ENCODE results near the gene EPS8L3. TPM values are rescaled to one million over a fixed set of nuclear protein-coding genes. Genes with fewer than 3 reads are reported as not detected.

The EPS8L3 gene
- 343 TPM for polyA plus RNA-seq
- long read RNA-seq, donor 1, partial matches to known transcripts: 30 of 40 reads
- long read RNA-seq, donor 1, other reads (novel, unspliced or antisense): 0 of 40 reads
- long read RNA-seq, donor 2, transcript EPS8L3-210 (3 exons, 449 nt): major isoform, 11 of 121 reads
- long read RNA-seq, donor 2, transcript EPS8L3-203 (19 exons, 2,325 nt): minor isoform, 5 of 121 reads
- long read RNA-seq, donor 2, transcript EPS8L3-202 (19 exons, 1,971 nt): minor isoform, 6 of 121 reads
- long read RNA-seq, donor 2, partial matches to known transcripts: 95 of 121 reads
- long read RNA-seq, donor 2, other reads (novel, unspliced or antisense): 0 of 121 reads
- long read RNA-seq, donor 3: 0 reads
- long read RNA-seq, donor 4, partial matches to known transcripts: 6 of 11 reads
- long read RNA-seq, donor 4, other reads (novel, unspliced or antisense): 0 of 11 reads
- long read RNA-seq, donor 5, partial matches to known transcripts: 20 of 28 reads
- long read RNA-seq, donor 5, other reads (novel, unspliced or antisense): 0 of 28 reads
- long read RNA-seq, donor 6, transcript EPS8L3-210 (3 exons, 449 nt): minor isoform, 5 of 49 reads
- long read RNA-seq, donor 6, transcript EPS8L3-202 (19 exons, 1,971 nt): major isoform, 8 of 49 reads
- long read RNA-seq, donor 6, partial matches to known transcripts: 30 of 49 reads
- long read RNA-seq, donor 6, other reads (novel, unspliced or antisense): 0 of 49 reads
- long read RNA-seq, donor 7, partial matches to known transcripts: 5 of 16 reads
- long read RNA-seq, donor 7, other reads (novel, unspliced or antisense): 0 of 16 reads
- long read RNA-seq, donor 8, transcript EPS8L3-202 (19 exons, 1,971 nt): minor isoform, 8 of 51 reads
- long read RNA-seq, donor 8, transcript EPS8L3-210 (3 exons, 449 nt): major isoform, 11 of 51 reads
- long read RNA-seq, donor 8, partial matches to known transcripts: 27 of 51 reads
- long read RNA-seq, donor 8, other reads (novel, unspliced or antisense): 0 of 51 reads
- long read RNA-seq, donor 9, transcript EPS8L3-203 (19 exons, 2,325 nt): major isoform, 6 of 94 reads
- long read RNA-seq, donor 9, partial matches to known transcripts: 79 of 94 reads
- long read RNA-seq, donor 9, other reads (novel, unspliced or antisense): 0 of 94 reads
- long read RNA-seq, donor 10, transcript EPS8L3-210 (3 exons, 449 nt): major isoform, 6 of 85 reads
- long read RNA-seq, donor 10, transcript EPS8L3-206 (3 exons, 493 nt): minor isoform, 5 of 85 reads
- long read RNA-seq, donor 10, partial matches to known transcripts: 68 of 85 reads
- long read RNA-seq, donor 10, other reads (novel, unspliced or antisense): 0 of 85 reads
- long read RNA-seq, donor 11, partial matches to known transcripts: 15 of 22 reads
- long read RNA-seq, donor 11, other reads (novel, unspliced or antisense): 0 of 22 reads

DNA sequence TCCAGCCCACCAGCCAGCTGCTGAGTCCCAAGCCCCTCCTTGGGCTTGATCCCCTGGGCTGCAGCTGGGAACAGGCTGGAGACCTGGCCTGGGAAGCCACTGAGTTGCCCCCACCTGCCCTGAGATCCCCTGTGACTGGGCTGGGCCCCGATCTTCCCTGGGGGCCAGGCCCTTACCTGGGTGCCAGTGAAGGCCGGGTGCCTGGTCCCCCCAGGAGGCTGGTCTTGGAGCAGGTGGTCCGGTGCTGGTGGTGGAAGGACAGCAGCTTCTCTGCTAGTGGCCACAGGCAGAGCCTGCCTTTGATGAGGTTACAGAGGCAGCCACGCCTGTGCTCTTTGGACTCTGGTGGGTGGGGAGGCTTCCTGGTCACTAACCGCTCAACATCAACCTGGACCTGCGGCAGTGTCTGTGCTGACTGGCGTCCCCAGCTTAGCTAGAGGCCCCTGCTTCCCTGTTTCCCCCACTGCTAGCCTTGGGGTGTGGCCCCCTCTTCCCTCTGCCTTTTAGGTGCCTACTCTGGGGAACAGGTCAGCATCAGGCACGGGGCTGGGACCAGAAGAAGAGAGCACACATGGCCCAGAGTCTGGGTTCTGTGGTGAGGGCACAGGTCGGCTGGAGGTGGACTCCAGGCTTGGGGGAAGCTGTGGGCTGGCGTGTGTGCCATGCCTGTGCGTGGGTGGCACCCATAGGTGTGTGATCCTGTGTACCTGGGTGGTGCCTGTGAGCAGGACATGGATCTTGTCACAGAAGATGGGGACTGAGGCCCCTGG, at the start of gene EPS8L3:
TSS of gene EPS8L3 (minus strand) at position 278 of the 770 bp plus-strand sequence. CDS start 2,174 bp downstream, outside the sequence.
- peak within 1 kb of the TSS; percentile 92 for H3K4me3 ChIP-seq (ENCODE audit: low read length)

GRCh38 chr1:109812691-109813393, 49.1 kb upstream of the EPS8L3 start:
- H3K4me3 ChIP-seq (ENCODE audit: low read length): no peak overlapping the region
- H3K27me3 ChIP-seq (ENCODE audit: control insufficient read depth, insufficient read depth, low read length): no peaks in the 10 kb centered on the region
- WGBS (ENCODE audit: insufficient coverage, low lambda C conversion rate): no CpG with 5 or more reads among the region's 1 CpG
- no peaks in the 10 kb centered on the region for H3K36me3 ChIP-seq (ENCODE audit: control insufficient read depth, insufficient read depth, low read length)
- H3K27ac ChIP-seq (ENCODE audit: low read length): no peak overlapping the region
- H3K9me3 ChIP-seq (ENCODE audit: control insufficient read depth, low read depth, low read length): peaks cover 4% of the 10 kb centered on the region
- DNase-seq: no peak
- H3K4me1 ChIP-seq (ENCODE audit: control insufficient read depth, insufficient read depth, low read length): no peaks in the 10 kb centered on the region

More for the DNA sequence above, at the start of gene EPS8L3:
- H3K36me3 ChIP-seq (ENCODE audit: control insufficient read depth, insufficient read depth, low read length): peaks cover 29% of the 10 kb centered on the region
- WGBS (ENCODE audit: insufficient coverage, low lambda C conversion rate): no CpG with 5 or more reads among the region's 11 CpGs
- no peaks in the 10 kb centered on the region for H3K27me3 ChIP-seq (ENCODE audit: control insufficient read depth, insufficient read depth, low read length)
- H3K4me1 ChIP-seq (ENCODE audit: control insufficient read depth, insufficient read depth, low read length): peaks cover 54% of the 10 kb centered on the region
- H3K27ac ChIP-seq (ENCODE audit: low read length): peak within 1 kb of the TSS; percentile 97
- no peaks in the 10 kb centered on the region for H3K9me3 ChIP-seq (ENCODE audit: control insufficient read depth, low read depth, low read length)
- DNase-seq: peak; percentile 94 to 97

DNA sequence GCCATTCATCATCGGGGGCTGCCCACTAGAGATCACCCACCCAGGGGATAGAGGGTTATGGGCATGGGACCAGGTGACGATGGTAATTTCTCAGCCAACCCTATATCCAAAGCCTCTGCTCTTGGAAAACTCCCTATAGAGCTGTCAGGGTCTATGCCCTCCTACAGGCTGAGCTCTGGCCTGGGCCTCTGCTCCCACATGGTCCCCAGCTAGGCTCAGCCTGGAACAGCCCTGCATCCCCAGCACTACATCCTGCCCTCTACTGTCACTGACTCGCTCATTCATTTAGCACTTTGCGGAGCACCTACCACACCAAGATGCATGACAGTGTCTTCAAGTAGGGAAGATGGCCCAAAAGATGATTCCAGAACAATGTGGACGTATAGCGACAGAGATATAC, 45.0 kb upstream of the EPS8L3 start:
- DNase-seq: no peak
- no CpG with 5 or more reads among the region's 6 CpGs for WGBS (ENCODE audit: insufficient coverage, low lambda C conversion rate)
- H3K4me3 ChIP-seq (ENCODE audit: low read length): no peak overlapping the region

GRCh38 chr1:109807822-109808680, 44.3 kb upstream of the EPS8L3 start:
- Histone ChIP-seq H3K27me3 (ENCODE audit: control insufficient read depth, insufficient read depth, low read length) (no peaks in the 10 kb centered on the region), H3K27ac (ENCODE audit: low read length) (no peak overlapping the region), H3K4me3 (ENCODE audit: low read length) (no peak overlapping the region), H3K9me3 (ENCODE audit: control insufficient read depth, low read depth, low read length) (no peaks in the 10 kb centered on the region), H3K4me1 (ENCODE audit: control insufficient read depth, insufficient read depth, low read length) (no peaks in the 10 kb centered on the region), H3K36me3 (ENCODE audit: control insufficient read depth, insufficient read depth, low read length) (no peaks in the 10 kb centered on the region)
- WGBS (ENCODE audit: insufficient coverage, low lambda C conversion rate): no CpG with 5 or more reads among the region's 6 CpGs
- no peak for DNase-seq

More for the DNA sequence above, 45.0 kb upstream of the EPS8L3 start:
- Histone ChIP-seq H3K27ac (ENCODE audit: low read length) (no peak overlapping the region), H3K27me3 (ENCODE audit: control insufficient read depth, insufficient read depth, low read length) (no peaks in the 10 kb centered on the region), H3K4me1 (ENCODE audit: control insufficient read depth, insufficient read depth, low read length) (no peaks in the 10 kb centered on the region), H3K9me3 (ENCODE audit: control insufficient read depth, low read depth, low read length) (no peaks in the 10 kb centered on the region), H3K36me3 (ENCODE audit: control insufficient read depth, insufficient read depth, low read length) (no peaks in the 10 kb centered on the region)

DNA sequence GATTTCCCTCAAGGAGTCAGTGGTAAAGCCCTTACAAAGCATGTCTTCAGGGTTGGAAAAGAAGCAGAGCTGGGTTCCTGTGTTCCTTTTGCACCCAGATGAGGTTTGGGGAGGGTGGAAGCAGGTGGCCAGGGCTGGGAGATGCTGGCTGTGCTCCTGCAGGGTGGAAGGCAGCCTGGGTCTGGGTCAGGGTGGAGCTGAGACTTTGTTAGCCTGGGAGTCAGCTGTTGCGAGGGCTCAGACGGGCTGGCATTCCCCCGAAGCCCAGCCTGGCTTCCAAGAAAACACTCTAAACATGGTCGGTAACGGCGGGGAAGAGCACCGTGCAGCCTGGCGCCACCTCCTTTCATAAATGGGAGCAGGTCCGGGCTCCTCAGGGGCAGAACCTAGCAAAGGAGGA, 43.7 kb upstream of the EPS8L3 start:
- Histone ChIP-seq H3K4me1 (ENCODE audit: control insufficient read depth, insufficient read depth, low read length) (no peaks in the 10 kb centered on the region), H3K27me3 (ENCODE audit: control insufficient read depth, insufficient read depth, low read length) (no peaks in the 10 kb centered on the region), H3K36me3 (ENCODE audit: control insufficient read depth, insufficient read depth, low read length) (no peaks in the 10 kb centered on the region), H3K9me3 (ENCODE audit: control insufficient read depth, low read depth, low read length) (no peaks in the 10 kb centered on the region), H3K27ac (ENCODE audit: low read length) (no peak overlapping the region), H3K4me3 (ENCODE audit: low read length) (no peak overlapping the region)
- no peak for DNase-seq
- no CpG with 5 or more reads among the region's 9 CpGs for WGBS (ENCODE audit: insufficient coverage, low lambda C conversion rate)

- Histone ChIP-seq H3K36me3 (ENCODE audit: control insufficient read depth, insufficient read depth, low read length) (no peaks in the 10 kb centered on the region), H3K4me1 (ENCODE audit: control insufficient read depth, insufficient read depth, low read length) (no peaks in the 10 kb centered on the region), H3K27me3 (ENCODE audit: control insufficient read depth, insufficient read depth, low read length) (no peaks in the 10 kb centered on the region), H3K9me3 (ENCODE audit: control insufficient read depth, low read depth, low read length) (no peaks in the 10 kb centered on the region), H3K4me3 (ENCODE audit: low read length) (no peak overlapping the region), H3K27ac (ENCODE audit: low read length) (no peak overlapping the region)
- WGBS (ENCODE audit: insufficient coverage, low lambda C conversion rate): no CpG with 5 or more reads among the region's 6 CpGs
- no peak for DNase-seq
Observed at GRCh38 chr1:109806733-109807400, 43.1 kb upstream of the EPS8L3 start.

- no peak for DNase-seq
- Histone ChIP-seq H3K4me3 (ENCODE audit: low read length) (no peak overlapping the region), H3K4me1 (ENCODE audit: control insufficient read depth, insufficient read depth, low read length) (no peaks in the 10 kb centered on the region), H3K36me3 (ENCODE audit: control insufficient read depth, insufficient read depth, low read length) (no peaks in the 10 kb centered on the region), H3K9me3 (ENCODE audit: control insufficient read depth, low read depth, low read length) (no peaks in the 10 kb centered on the region), H3K27me3 (ENCODE audit: control insufficient read depth, insufficient read depth, low read length) (no peaks in the 10 kb centered on the region), H3K27ac (ENCODE audit: low read length) (no peak overlapping the region)
- 95% methylated on average over 3 of the region's 8 CpGs for WGBS (ENCODE audit: insufficient coverage, low lambda C conversion rate)
Observed at GRCh38 chr1:109805486-109806165, 41.9 kb upstream of the EPS8L3 start.

DNA sequence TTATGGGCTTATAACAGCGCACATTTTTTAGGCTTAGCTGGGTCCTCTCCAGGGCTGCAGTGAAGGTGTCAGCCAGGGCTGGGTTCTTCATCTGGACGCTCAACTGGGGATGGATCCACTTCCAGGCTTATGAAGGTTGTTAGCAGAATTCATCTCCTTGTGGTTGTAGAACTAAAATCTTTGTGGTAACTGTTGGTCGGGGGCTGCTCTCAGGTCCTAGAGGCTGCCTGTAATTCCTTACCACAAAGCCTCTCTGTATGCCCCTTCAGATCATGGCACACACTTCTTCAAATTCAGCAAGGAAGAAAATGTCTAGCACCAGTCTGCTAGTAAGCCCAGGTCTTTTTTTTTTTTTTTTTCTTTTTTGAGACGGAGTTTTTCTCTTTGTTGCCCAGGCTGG, 40.9 kb upstream of the EPS8L3 start:
- Histone ChIP-seq H3K4me3 (ENCODE audit: low read length) (no peak overlapping the region), H3K27ac (ENCODE audit: low read length) (no peak overlapping the region), H3K9me3 (ENCODE audit: control insufficient read depth, low read depth, low read length) (no peaks in the 10 kb centered on the region), H3K4me1 (ENCODE audit: control insufficient read depth, insufficient read depth, low read length) (no peaks in the 10 kb centered on the region), H3K36me3 (ENCODE audit: control insufficient read depth, insufficient read depth, low read length) (no peaks in the 10 kb centered on the region), H3K27me3 (ENCODE audit: control insufficient read depth, insufficient read depth, low read length) (no peaks in the 10 kb centered on the region)
- WGBS (ENCODE audit: insufficient coverage, low lambda C conversion rate): no CpG with 5 or more reads among the region's 4 CpGs
- DNase-seq: no peak
